K562 (cell line): Measurements from ENCODE around the gene PLEKHN1. TPM values are rescaled to one million over a fixed set of nuclear protein-coding genes. Genes with fewer than 3 reads are reported as not detected.

Experiments used
- CBX5 ChIP-seq: IDR thresholded peaks from 2 replicates; pipeline ENCODE4 v1.6.1; 2014; ENCODE audit warnings: low read depth, borderline replicate concordance
- CCAR2 ChIP-seq: fragments of 200-400 bp; formaldehyde crosslinking; IDR thresholded peaks from 2 replicates; pipeline ENCODE4 v1.6.1; 2017; ENCODE audit warnings: mild to moderate bottlenecking, low read depth, low read length
- CCNT2 ChIP-seq: IDR thresholded peaks from 2 replicates; pipeline ENCODE4 v1.6.1; 2011; ENCODE audit warnings: borderline replicate concordance, low read depth, mild to moderate bottlenecking, moderate library complexity, mixed read lengths, low read length; ENCODE audit not compliant: insufficient read length; ENCODE audit errors: extremely low read depth
- CHD4 ChIP-seq: fragments of 200-600 bp; sonication (generic); IDR thresholded peaks from 3 replicates; pipeline ENCODE4 v1.6.1; 2012; ENCODE audit warnings: low read depth, mild to moderate bottlenecking, mixed read lengths, low read length, inconsistent platforms; ENCODE audit not compliant: insufficient read depth, insufficient replicate concordance, poor library complexity, severe bottlenecking
- COPS2 ChIP-seq: fragments of 450-650 bp; conservative IDR thresholded peaks from 2 replicates; pipeline ENCODE4 v1.6.1; 2016; ENCODE audit warnings: mild to moderate bottlenecking, moderate library complexity
- ESRRB ChIP-seq: fragments of 250-450 bp; sonication (Bioruptor Pico); IDR thresholded peaks from 2 replicates; pipeline ENCODE4 v1.5.0; 2020; ENCODE audit warnings: mild to moderate bottlenecking, moderate library complexity, borderline replicate concordance
- ETS2 ChIP-seq: IDR thresholded peaks from 2 replicates; pipeline ENCODE4 v1.6.1; 2016; ENCODE audit warnings: borderline replicate concordance, missing genetic modification characterization, mild to moderate bottlenecking, moderate library complexity, missing compliant biosample characterization; ENCODE audit not compliant: poor library complexity, severe bottlenecking
- ETV1 ChIP-seq: fragments of 450-650 bp; conservative IDR thresholded peaks from 2 replicates; pipeline ENCODE4 v1.6.1; 2016; ENCODE audit warnings: missing genetic modification characterization, control low read depth, low read depth, missing compliant biosample characterization
- FOS ChIP-seq: IDR thresholded peaks from 3 replicates; pipeline ENCODE4 v1.6.1; 2011; ENCODE audit not compliant: insufficient read length; ENCODE audit errors: extremely low read depth
- GMEB1 ChIP-seq: fragments of 250-450 bp; sonication (Bioruptor Pico); IDR thresholded peaks from 2 replicates; pipeline ENCODE4 v1.4.0; 2020; ENCODE audit warnings: mild to moderate bottlenecking
- GTF2F1 ChIP-seq: IDR thresholded peaks from 2 replicates; pipeline ENCODE4 v1.6.1; 2011; ENCODE audit warnings: low read depth, low read length, improper control_type of control experiment
- HDAC3 ChIP-seq: fragments of 450-650 bp; IDR thresholded peaks from 2 replicates; pipeline ENCODE4 v1.6.1; 2018; ENCODE audit warnings: borderline replicate concordance, mild to moderate bottlenecking, moderate library complexity; ENCODE audit not compliant: partially characterized antibody
- HMG20B ChIP-seq: fragments of 250-450 bp; sonication (Bioruptor Pico); IDR thresholded peaks from 2 replicates; pipeline ENCODE4 v1.5.0; 2021; ENCODE audit warnings: mild to moderate bottlenecking
- MAZ ChIP-seq, 2 experiments: fragments of 450-650 bp in 1 of 2; sonication (generic) in 1 of 2; formaldehyde crosslinking; IDR thresholded peaks in 1 of 2; conservative IDR thresholded peaks in 1 of 2; 2 replicates each; pipeline versions ENCODE4 v1.4.0 to v1.5.0; 2020; ENCODE audit warnings: mild to moderate bottlenecking in 1 of 2, missing genetic modification reagents in 1 of 2
- MED1 ChIP-seq: sonication (generic); formaldehyde crosslinking; IDR thresholded peaks from 2 replicates; pipeline ENCODE4 v1.8.1; 2023; ENCODE audit warnings: missing genetic modification reagents, borderline replicate concordance
- NFXL1 ChIP-seq: fragments of 450-650 bp; formaldehyde crosslinking; IDR thresholded peaks from 2 replicates; pipeline ENCODE4 v1.4.0; 2021; ENCODE audit warnings: mild to moderate bottlenecking
- NONO ChIP-seq, 2 experiments: fragments of 200-400 bp in 1 of 2; fragments of 450-650 bp in 1 of 2; formaldehyde crosslinking in 1 of 2; IDR thresholded peaks; 2 replicates each; pipeline ENCODE4 v1.6.1; 2017; ENCODE audit warnings: low read depth in 2 of 2, mild to moderate bottlenecking in 2 of 2, moderate library complexity in 2 of 2, low read length in 1 of 2
- NR1H2 ChIP-seq: sonication (generic); formaldehyde crosslinking; IDR thresholded peaks from 2 replicates; pipeline ENCODE4 v1.4.0; 2020; ENCODE audit warnings: mild to moderate bottlenecking, missing genetic modification reagents
- PKNOX1 ChIP-seq: fragments of 450-650 bp; IDR thresholded peaks from 2 replicates; pipeline ENCODE4 v1.6.1; 2016
- RBFOX2 ChIP-seq: fragments of 200-400 bp; formaldehyde crosslinking; IDR thresholded peaks from 2 replicates; pipeline ENCODE4 v1.6.1; 2017; ENCODE audit warnings: low read depth, mild to moderate bottlenecking, low read length, moderate library complexity
- RCOR1 ChIP-seq, 2 experiments: IDR thresholded peaks; 2 replicates each; pipeline ENCODE4 v1.6.1; 2012; ENCODE audit warnings: low read depth in 2 of 2, low read length in 2 of 2, borderline replicate concordance in 1 of 2, improper control_type of control experiment in 1 of 2
- SMAD4 ChIP-seq: fragments of 250-450 bp; sonication (Bioruptor Pico); conservative IDR thresholded peaks from 2 replicates; pipeline ENCODE4 v1.8.0; 2021; ENCODE audit warnings: inconsistent platforms, mild to moderate bottlenecking, moderate library complexity
- ZNF23 ChIP-seq: fragments of 250-450 bp; sonication (Bioruptor Pico); IDR thresholded peaks from 2 replicates; pipeline ENCODE4 v1.4.0; 2020; ENCODE audit warnings: mild to moderate bottlenecking
- ZNF3 ChIP-seq: fragments of 250-450 bp; sonication (Bioruptor Pico); IDR thresholded peaks from 2 replicates; pipeline ENCODE4 v1.5.0; 2021; ENCODE audit warnings: mild to moderate bottlenecking, moderate library complexity
- ZNF445 ChIP-seq: fragments of 250-450 bp; sonication (Bioruptor Pico); IDR thresholded peaks from 2 replicates; pipeline ENCODE4 v1.4.0; 2020; ENCODE audit warnings: low read depth, mild to moderate bottlenecking, moderate library complexity
- ZNF57 ChIP-seq: fragments of 450-650 bp; formaldehyde crosslinking; IDR thresholded peaks from 2 replicates; pipeline ENCODE4 v1.4.0; 2020; ENCODE audit warnings: mild to moderate bottlenecking, moderate library complexity
- polyA plus RNA-seq, 8 experiments: library from polyadenylated mRNA; depleted of rRNA in 4 of 8; stranded (reverse) in 5 of 8; unstranded in 3 of 8; fragments of >200 nt; fragmentation: Nextera tagmentation in 2 of 8; fragmentation: Illumina TruSeq in 1 of 8; extraction: Ambion mirVana in 2 of 8; extraction: Trizol in 1 of 8; gene quantifications; 2 replicates each; pipeline versions ENCODE4 v1.2.1 to v1.2.3, GENCODE V29; 2011 to 2014; ENCODE audit warnings: inconsistent platforms in 1 of 8, missing spikeins in 1 of 8
- total RNA-seq, 7 experiments: library from RNA; depleted of rRNA in 6 of 7; stranded (reverse); fragments of >200 nt in 6 of 7; fragmentation: Illumina TruSeq in 2 of 7; extraction: Trizol in 2 of 7; gene quantifications; 2 replicates each; pipeline versions ENCODE4 v1.2.1 to v1.2.3, GENCODE V29; 2011 to 2021; ENCODE audit warnings: low replicate concordance in 1 of 7

PLEKHN1 gene
- total and polyA plus RNA-seq, 9 of the 15 experiments (the other 6 are each of a cell fraction or from before 2014, with no cell fraction given): 0.07 to 1.5 (median 0.13) TPM; not detected in 2

DNA sequence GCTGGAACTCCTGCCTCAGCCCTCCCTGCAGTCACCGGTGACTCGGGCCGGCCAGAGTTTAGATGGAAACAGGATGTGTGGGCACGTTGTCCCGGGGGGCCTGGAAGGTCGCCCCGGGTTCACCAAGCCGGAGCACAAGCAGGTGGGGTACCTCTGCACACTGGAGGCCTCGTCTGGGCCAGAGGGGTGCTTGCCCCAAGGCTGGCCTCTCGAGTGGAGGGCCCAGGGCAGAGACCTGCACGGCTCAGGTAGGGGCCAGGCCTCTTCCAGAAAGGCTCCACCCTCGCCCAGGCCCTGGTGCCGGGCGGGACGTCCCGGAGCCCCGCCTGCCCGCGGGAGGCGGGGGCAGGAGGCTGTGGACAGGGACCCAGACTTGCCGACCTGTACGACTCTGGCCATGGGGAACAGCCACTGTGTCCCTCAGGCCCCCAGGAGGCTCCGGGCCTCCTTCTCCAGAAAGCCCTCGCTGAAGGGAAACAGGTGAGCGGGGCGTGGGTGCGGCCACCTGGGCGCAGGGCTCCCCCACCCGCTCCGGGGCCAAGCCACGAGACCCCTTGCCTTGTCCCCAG, at the start of gene PLEKHN1 (continued):
- no peak for TF ChIP-seq MED1 (CRISPR knock-in tag)
- TF ChIP-seq RBFOX2: no peak
- TF ChIP-seq ZNF57 (CRISPR knock-in tag): peak; percentile 68; the same call in 1 of the 2 replicates
- peak in 1 of 2 experiments; percentile 7; a peak in 1 of 4 replicates for TF ChIP-seq MAZ (CRISPR knock-in tag; conservative IDR thresholded peaks at IDR 0.05 in 1 of 2, IDR thresholded peaks at IDR 0.05 in 1 of 2)
- TF ChIP-seq COPS2: no peak
- no peak for TF ChIP-seq FOS
- no peak for TF ChIP-seq PKNOX1
- TF ChIP-seq ZNF3 (CRISPR knock-in tag): no peak
- TF ChIP-seq HDAC3: no peak
- TF ChIP-seq CCNT2: peak; percentile 27
- no peak for TF ChIP-seq NFXL1 (CRISPR knock-in tag)
- TF ChIP-seq ZNF23 (CRISPR knock-in tag): no peak
- peak; percentile 88; the same call in 1 of the 2 replicates for TF ChIP-seq NR1H2 (CRISPR knock-in tag)
- TF ChIP-seq ETV1 (tag): 0 out of 2 replicates have a peak, but pooled peaks have one; percentile 7
- TF ChIP-seq CCAR2: no peak
- no peak for TF ChIP-seq ESRRB (CRISPR knock-in tag)
- TF ChIP-seq SMAD4 (CRISPR knock-in tag): 0 out of 2 replicates have a peak, but pooled peaks have one; percentile 45
- TF ChIP-seq ZNF445 (CRISPR knock-in tag): no peak
- no peak for TF ChIP-seq CHD4
- TF ChIP-seq ETS2 (tag): no peak
- peak in 1 of 2 experiments; percentile 58; a peak in 1 of 4 replicates for TF ChIP-seq NONO (IDR thresholded peaks at IDR 0.05; ENCODE audit: low read depth in 2 of 2, low read length in 1 of 2)
- TF ChIP-seq RCOR1 (IDR thresholded peaks at IDR 0.05; ENCODE audit: borderline replicate concordance in 1 of 2, low read depth in 2 of 2, low read length in 2 of 2): no peak
- no peak for TF ChIP-seq GMEB1 (CRISPR knock-in tag)
- TF ChIP-seq CBX5: no peak
- no peak for TF ChIP-seq GTF2F1
- TF ChIP-seq HMG20B (CRISPR knock-in tag): no peak
